DOHH2 (cell line): ENCODE measurements around the gene ARL4A.

ENCODE experiments used
- H3F3A ChIP-seq: fragments of 200-600 bp; sonication (generic), shearing (Covaris generic); 2 replicates; pipeline ENCODE4 v1.6.0; 2016; ENCODE audit warnings: antibody characterized with exemption, mild to moderate bottlenecking; ENCODE audit not compliant: control insufficient read depth, insufficient read depth
- H3K27ac ChIP-seq: fragments of 200-600 bp; sonication (generic); 2 replicates; pipeline ENCODE4 v1.5.1; 2014; ENCODE audit warnings: low read depth, mild to moderate bottlenecking, low read length, moderate library complexity
- H3K27me3 ChIP-seq: fragments of 200-600 bp; sonication (generic); 2 replicates; pipeline ENCODE4 v1.6.1; 2014; ENCODE audit warnings: mild to moderate bottlenecking, low read length, mixed read lengths; ENCODE audit not compliant: control insufficient read depth
- H3K36me3 ChIP-seq: fragments of 200-600 bp; sonication (generic); 2 replicates; pipeline ENCODE4 v1.6.1; 2014; ENCODE audit warnings: mild to moderate bottlenecking, low read length, moderate library complexity, mixed read lengths; ENCODE audit not compliant: control insufficient read depth
- H3K4me1 ChIP-seq: fragments of 200-600 bp; sonication (generic); 2 replicates; pipeline ENCODE4 v1.6.1; 2014; ENCODE audit warnings: mild to moderate bottlenecking, low read length, mixed read lengths; ENCODE audit not compliant: control insufficient read depth
- H3K4me2 ChIP-seq: fragments of 200-600 bp; sonication (generic); 2 replicates; pipeline ENCODE4 v1.6.0; 2014; ENCODE audit warnings: mild to moderate bottlenecking, low read length, moderate library complexity
- H3K4me3 ChIP-seq: fragments of 200-600 bp; sonication (generic); 2 replicates; pipeline ENCODE4 v1.5.1; 2014; ENCODE audit warnings: mild to moderate bottlenecking, low read length, mixed read lengths
- H3K79me2 ChIP-seq: fragments of 200-600 bp; sonication (generic); 2 replicates; pipeline ENCODE4 v1.6.1; 2014; ENCODE audit warnings: mild to moderate bottlenecking, low read length, mixed read lengths; ENCODE audit not compliant: control insufficient read depth
- H3K9me2 ChIP-seq: fragments of 200-600 bp; sonication (generic); replicated peaks from 2 replicates; pipeline ENCODE4 v1.6.1; 2014; ENCODE audit warnings: mild to moderate bottlenecking, low read length, mixed read lengths; ENCODE audit not compliant: control insufficient read depth
- H3K9me3 ChIP-seq: fragments of 200-600 bp; sonication (generic); 2 replicates; pipeline ENCODE4 v1.6.1; 2014; ENCODE audit warnings: antibody characterized with exemption, low read length, mixed read lengths; ENCODE audit not compliant: control insufficient read depth, insufficient read depth
- H4K20me1 ChIP-seq: fragments of 200-600 bp; sonication (generic); 2 replicates; pipeline ENCODE4 v1.6.0; 2014; ENCODE audit warnings: low read depth, mild to moderate bottlenecking, antibody characterized with exemption, low read length, moderate library complexity; ENCODE audit not compliant: control insufficient read depth, insufficient read depth
- CTCF ChIP-seq: fragments of 200-600 bp; sonication (generic); IDR thresholded peaks from one replicate; pipeline ENCODE4 v1.5.1; 2014; ENCODE audit warnings: antibody characterized with exemption, mild to moderate bottlenecking, low read depth, low read length; ENCODE audit not compliant: poor library complexity, severe bottlenecking
- EZH2phosphoT487 ChIP-seq: fragments of 200-600 bp; sonication (generic); IDR thresholded peaks from 2 replicates; pipeline ENCODE4 v1.6.1; 2017; ENCODE audit warnings: borderline replicate concordance, mild to moderate bottlenecking, antibody characterized with exemption, low read length, moderate library complexity, mixed read lengths

Gene ARL4A

GRCh38 chr7:12703881-12704280, 16.4 kb downstream of the ARL4A start:
- no peak overlapping the region for H3K4me2 ChIP-seq
- no peaks in the 10 kb centered on the region for H3K79me2 ChIP-seq
- no peaks in the 10 kb centered on the region for H3K36me3 ChIP-seq
- no peaks in the 10 kb centered on the region for H4K20me1 ChIP-seq
- TF ChIP-seq CTCF (no peak), EZH2phosphoT487 (no peak)
- H3K9me2 ChIP-seq, result no peaks in the 10 kb centered on the region
- no peak overlapping the region for H3K27ac ChIP-seq
- no peaks in the 10 kb centered on the region for H3K4me1 ChIP-seq
- H3K4me3 ChIP-seq, result no peak overlapping the region
- H3K9me3 ChIP-seq, result peaks cover 9% of the 10 kb centered on the region; the same call in 1 of the 2 replicates
- no peaks in the 10 kb centered on the region for H3K27me3 ChIP-seq
- H3F3A ChIP-seq, result no peaks in the 10 kb centered on the region

GRCh38 chr7:12705878-12706277, 18.4 kb downstream of the ARL4A start:
- Histone ChIP-seq H3K36me3 (no peaks in the 10 kb centered on the region), H3K79me2 (no peaks in the 10 kb centered on the region), H3K4me2 (no peak overlapping the region), H3F3A (no peaks in the 10 kb centered on the region), H3K27ac (no peak overlapping the region), H4K20me1 (no peaks in the 10 kb centered on the region), H3K27me3 (no peaks in the 10 kb centered on the region), H3K9me3 (0 out of 2 replicates have a peak, but pooled peaks cover 2% of the 10 kb centered on the region), H3K4me3 (no peak overlapping the region), H3K9me2 (no peaks in the 10 kb centered on the region), H3K4me1 (no peaks in the 10 kb centered on the region)
- no peak for TF ChIP-seq EZH2phosphoT487
- no peak for TF ChIP-seq CTCF

GRCh38 chr7:12706900-12707536, 19.6 kb downstream of the ARL4A start:
- Histone ChIP-seq H3K36me3 (no peaks in the 10 kb centered on the region), H3K4me3 (no peak overlapping the region), H3K27ac (no peak overlapping the region), H3K4me2 (no peak overlapping the region), H3K9me2 (no peaks in the 10 kb centered on the region), H4K20me1 (no peaks in the 10 kb centered on the region), H3K9me3 (no peaks in the 10 kb centered on the region), H3K4me1 (no peaks in the 10 kb centered on the region), H3F3A (no peaks in the 10 kb centered on the region), H3K79me2 (no peaks in the 10 kb centered on the region), H3K27me3 (no peaks in the 10 kb centered on the region)
- TF ChIP-seq CTCF, result no peak
- no peak for TF ChIP-seq EZH2phosphoT487
